Calu3 (cell line): ENCODE measurements around the gene PSORS1C1. TPM values are rescaled to one million over a fixed set of nuclear protein-coding genes. Genes with fewer than 3 reads are reported as not detected.

Experiments used
- BruUV-seq: library from RNA; stranded (reverse); fragments of 400-500 nt; replicated peaks from 2 replicates; lab custom pipeline; 2021; lab: Mats Ljungman, UMichigan
- CTCF ChIA-PET: fragments of 300-600 bp; sonication (Branson Sonifier 250); formaldehyde crosslinking; loops from one replicate; lab custom pipeline; 2022; ENCODE audit warnings: antibody characterized with exemption; lab: Charles Lee
- DNase-seq: peaks from one replicate; pipeline ENCODE4 v3.0.0; 2022
- H3K27ac Mint-ChIP-seq: one replicate; pipeline ENCODE4 v1.8.0; 2022; ENCODE audit warnings: mixed read lengths; ENCODE audit not compliant: unreplicated experiment
- H3K27me3 Mint-ChIP-seq: one replicate; pipeline ENCODE4 v1.8.0; 2022; ENCODE audit warnings: mixed read lengths; ENCODE audit not compliant: unreplicated experiment
- H3K36me3 Mint-ChIP-seq: one replicate; pipeline ENCODE4 v1.8.0; 2022; ENCODE audit warnings: mild to moderate bottlenecking, moderate library complexity, mixed read lengths; ENCODE audit not compliant: insufficient read depth, unreplicated experiment
- H3K4me1 Mint-ChIP-seq: one replicate; pipeline ENCODE4 v1.8.0; 2022; ENCODE audit warnings: mild to moderate bottlenecking, low read depth, mixed read lengths; ENCODE audit not compliant: unreplicated experiment
- H3K4me3 Mint-ChIP-seq: one replicate; pipeline ENCODE4 v1.8.0; 2022; ENCODE audit warnings: mild to moderate bottlenecking, low read depth, moderate library complexity, mixed read lengths; ENCODE audit not compliant: unreplicated experiment
- H3K9me3 Mint-ChIP-seq: one replicate; pipeline ENCODE4 v1.8.0; 2022; ENCODE audit warnings: low read depth, mixed read lengths; ENCODE audit not compliant: unreplicated experiment
- intact Hi-C: fragments of 100-400 bp; cut with micrococcal nuclease; formaldehyde crosslinking; loops from one replicate; pipeline ENCODE4 v1.10.0; 2022; ENCODE audit not compliant: unreplicated experiment
- total RNA-seq: library from RNA; stranded (reverse); gene quantifications from 2 replicates; pipeline ENCODE4 v1.2.3, GENCODE V29; 2022
- TF ChIP-seq, protein P1 (sequence below): fragments of 200-600 bp; IDR thresholded peaks from one replicate; pipeline ENCODE4 v1.8.0; 2022; ENCODE audit warnings: antibody characterized with exemption; ENCODE audit not compliant: unreplicated experiment

The PSORS1C1 gene
- total RNA-seq, 1 experiment from 2014 or later: 11.0 TPM

DNA sequence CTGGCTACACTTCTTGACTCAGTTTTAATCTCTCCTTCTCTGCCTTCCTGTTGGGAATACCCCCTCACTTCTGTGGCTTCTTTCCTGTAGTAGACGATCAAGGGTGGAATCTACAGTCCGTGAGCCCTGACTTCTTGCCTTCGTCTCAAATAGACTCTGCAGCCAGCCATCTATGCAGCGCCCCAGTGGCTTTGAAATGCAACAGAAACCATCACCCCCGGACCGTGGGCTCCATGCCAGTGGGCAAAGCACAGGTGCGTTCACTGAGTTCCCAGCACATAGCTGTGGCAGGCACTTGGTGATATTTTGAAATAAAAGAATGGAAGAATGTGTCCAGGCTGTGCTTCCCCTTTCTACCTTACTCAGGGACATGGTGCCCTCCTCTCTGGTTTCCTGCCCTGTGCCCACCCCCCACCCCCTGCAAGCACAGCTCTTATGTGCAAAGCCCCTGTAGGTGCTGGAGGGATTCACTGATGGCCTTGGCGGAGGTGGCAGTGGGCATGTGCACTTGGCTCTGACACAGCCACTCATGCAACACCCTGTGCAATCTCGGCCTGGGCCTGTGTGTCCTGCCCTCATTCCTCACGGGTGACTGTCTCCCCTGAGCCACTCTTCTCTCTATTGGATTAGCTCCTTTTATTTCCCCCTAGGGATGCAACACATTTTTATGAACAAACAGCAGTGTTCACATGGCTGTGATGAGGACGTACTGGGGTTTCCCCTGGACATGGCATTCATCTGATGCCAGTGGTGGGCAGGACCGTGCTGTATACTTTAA is 11.2 kb downstream of the PSORS1C1 start:
- no TSS peak for BruUV-seq
- Mint-ChIP-seq H3K27ac (peak overlapping the region; percentile 56), H3K9me3 (no peaks in the 10 kb centered on the region), H3K4me1 (peaks cover 59% of the 10 kb centered on the region), H3K4me3 (peak overlapping the region; percentile 15), H3K36me3 (peaks cover 41% of the 10 kb centered on the region), H3K27me3 (no peaks in the 10 kb centered on the region)
- intact Hi-C loops: loop anchor here (5.0 kb wide), 1 partner anchor 208 kb away; no protein-coding TSS in a partner anchor
- CTCF ChIA-PET: interaction anchor here (0.6 to 3.7 kb wide), 13 partner anchors 10 to 241 kb away, joined by 3 to 20 read pairs (median 5); partner anchors contain the start of genes PSORS1C1 and TCF19
- TF ChIP-seq, protein P1, sequence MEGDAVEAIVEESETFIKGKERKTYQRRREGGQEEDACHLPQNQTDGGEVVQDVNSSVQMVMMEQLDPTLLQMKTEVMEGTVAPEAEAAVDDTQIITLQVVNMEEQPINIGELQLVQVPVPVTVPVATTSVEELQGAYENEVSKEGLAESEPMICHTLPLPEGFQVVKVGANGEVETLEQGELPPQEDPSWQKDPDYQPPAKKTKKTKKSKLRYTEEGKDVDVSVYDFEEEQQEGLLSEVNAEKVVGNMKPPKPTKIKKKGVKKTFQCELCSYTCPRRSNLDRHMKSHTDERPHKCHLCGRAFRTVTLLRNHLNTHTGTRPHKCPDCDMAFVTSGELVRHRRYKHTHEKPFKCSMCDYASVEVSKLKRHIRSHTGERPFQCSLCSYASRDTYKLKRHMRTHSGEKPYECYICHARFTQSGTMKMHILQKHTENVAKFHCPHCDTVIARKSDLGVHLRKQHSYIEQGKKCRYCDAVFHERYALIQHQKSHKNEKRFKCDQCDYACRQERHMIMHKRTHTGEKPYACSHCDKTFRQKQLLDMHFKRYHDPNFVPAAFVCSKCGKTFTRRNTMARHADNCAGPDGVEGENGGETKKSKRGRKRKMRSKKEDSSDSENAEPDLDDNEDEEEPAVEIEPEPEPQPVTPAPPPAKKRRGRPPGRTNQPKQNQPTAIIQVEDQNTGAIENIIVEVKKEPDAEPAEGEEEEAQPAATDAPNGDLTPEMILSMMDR: no peak
- peak; percentile 67 for DNase-seq

DNA sequence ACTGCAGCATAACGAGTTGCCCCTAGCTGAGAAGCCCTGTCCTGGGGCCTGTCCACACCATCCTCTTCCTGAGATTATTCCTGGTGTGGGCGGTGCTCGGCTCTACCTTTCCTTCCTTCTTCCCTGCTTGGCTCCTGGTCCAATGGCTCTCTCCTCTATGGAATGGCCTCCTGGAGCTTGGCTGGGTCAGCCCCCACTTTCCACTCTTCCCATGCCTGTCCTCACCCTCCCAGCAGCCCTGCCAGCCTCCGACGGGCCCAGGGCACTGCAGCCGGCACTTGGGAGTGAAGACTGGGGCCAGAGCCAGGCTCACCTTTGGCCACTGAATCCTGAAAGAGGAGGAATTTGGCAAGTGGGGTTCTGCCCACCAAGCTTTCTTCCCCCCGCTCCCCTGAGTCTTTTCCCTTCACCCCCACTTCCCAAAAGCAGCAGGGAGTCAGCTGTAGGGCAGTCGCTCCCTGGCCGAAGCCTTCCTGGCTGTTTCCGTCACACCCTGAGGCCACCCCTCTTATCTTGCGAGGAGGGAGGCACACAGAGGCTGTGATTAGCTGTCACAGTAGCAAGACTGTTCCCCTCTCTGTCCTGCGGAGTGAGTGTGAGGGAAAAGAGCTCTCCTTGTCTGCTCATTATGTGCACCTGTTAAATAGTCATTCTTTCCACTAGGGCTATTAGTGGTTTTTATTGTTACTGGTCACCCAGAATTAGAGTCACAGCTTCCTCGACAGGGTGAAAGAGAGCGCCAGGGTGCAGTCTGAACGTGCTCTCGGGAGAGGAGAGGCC is 12.0 kb downstream of the PSORS1C1 start:
- CTCF ChIA-PET: interaction anchor here (0.7 to 3.7 kb wide), 8 partner anchors 11 to 231 kb away, joined by 3 to 20 read pairs (median 6); partner anchors contain the start of genes PSORS1C1 and TCF19
- intact Hi-C loops: loop anchor here (5.0 kb wide), 1 partner anchor 209 kb away; no protein-coding TSS in a partner anchor
- Mint-ChIP-seq H3K36me3 (peaks cover 41% of the 10 kb centered on the region), H3K4me3 (peak overlapping the region; percentile 10), H3K27ac (peak overlapping the region; percentile 56), H3K9me3 (no peaks in the 10 kb centered on the region), H3K4me1 (peaks cover 59% of the 10 kb centered on the region), H3K27me3 (no peaks in the 10 kb centered on the region)
- BruUV-seq: no TSS peak
- TF ChIP-seq, protein P1: no peak
- DNase-seq: no peak

DNA sequence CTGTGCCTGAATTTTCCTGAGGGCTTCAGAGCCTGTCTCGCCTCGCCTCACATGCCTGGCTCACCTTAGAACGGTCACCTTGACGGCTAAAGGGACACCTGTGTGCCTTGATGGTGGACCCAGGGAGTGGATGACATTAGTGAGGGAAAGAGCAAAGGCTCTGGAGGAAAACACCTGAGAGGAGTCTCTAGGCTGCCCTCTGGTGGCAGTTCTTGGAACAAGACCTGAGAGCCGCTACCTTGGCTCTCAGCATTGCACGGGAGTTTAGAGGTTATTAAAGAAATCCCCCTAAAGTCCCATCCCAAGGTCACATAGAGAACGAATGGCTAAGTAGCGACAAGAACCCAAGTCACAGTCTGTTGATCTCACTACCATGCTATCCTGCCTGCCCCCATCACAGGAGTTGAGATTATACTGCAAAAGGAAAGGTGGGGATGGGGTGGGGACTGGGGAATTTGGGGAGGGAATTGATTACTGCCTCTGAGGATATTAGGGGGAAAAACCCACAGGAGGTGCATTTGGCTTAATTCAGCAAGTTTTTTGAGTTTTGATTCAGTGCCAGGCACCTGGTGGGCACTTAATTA is 13.6 kb downstream of the PSORS1C1 start:
- peak; percentile 92 for DNase-seq
- Mint-ChIP-seq H3K4me1 (peaks cover 50% of the 10 kb centered on the region), H3K36me3 (peaks cover 33% of the 10 kb centered on the region), H3K27ac (peak overlapping the region; percentile 45), H3K27me3 (no peaks in the 10 kb centered on the region), H3K9me3 (no peaks in the 10 kb centered on the region), H3K4me3 (no peak overlapping the region)
- intact Hi-C loops: loop anchor here (2.0 to 5.0 kb wide), 2 partner anchors 41 to 211 kb away; no protein-coding TSS in a partner anchor
- CTCF ChIA-PET: interaction anchor here (0.7 to 2.8 kb wide), 5 partner anchors 13 to 64 kb away, joined by 3 to 11 read pairs (median 4); partner anchors contain the start of gene PSORS1C1
- TF ChIP-seq, protein P1: peak; percentile 99
- no TSS peak for BruUV-seq

DNA sequence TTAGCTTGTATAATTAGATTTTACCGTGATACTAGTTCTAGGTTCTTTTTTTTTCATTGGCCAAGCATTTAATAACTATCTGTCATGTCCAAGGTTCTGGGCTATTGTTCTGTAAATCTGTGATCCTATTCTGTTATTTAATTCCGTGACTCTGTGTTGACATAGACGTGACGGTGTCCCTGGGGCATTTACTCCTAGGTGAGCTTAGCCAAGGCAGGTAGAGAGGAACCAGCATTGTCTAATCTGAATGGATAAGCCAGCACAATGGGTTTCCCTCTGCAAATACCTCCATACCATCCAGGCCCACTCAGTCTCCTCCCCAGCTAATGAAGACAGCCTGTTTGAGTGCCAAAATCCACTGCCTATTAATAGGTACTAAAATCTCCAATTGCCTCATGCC is 14.5 kb downstream of the PSORS1C1 start:
- Mint-ChIP-seq H3K27ac (no peak overlapping the region), H3K4me3 (no peak overlapping the region), H3K27me3 (no peaks in the 10 kb centered on the region), H3K36me3 (peaks cover 29% of the 10 kb centered on the region), H3K4me1 (peaks cover 41% of the 10 kb centered on the region), H3K9me3 (no peaks in the 10 kb centered on the region)
- TF ChIP-seq, protein P1: no peak
- DNase-seq: no peak
- intact Hi-C loops: loop anchor here (2.0 to 5.0 kb wide), 2 partner anchors 42 to 212 kb away; no protein-coding TSS in a partner anchor
- no TSS peak for BruUV-seq
- CTCF ChIA-PET: interaction anchor here (0.7 to 2.8 kb wide), 6 partner anchors 14 to 63 kb away, joined by 3 to 11 read pairs (median 4); partner anchors contain the start of gene PSORS1C1
